ENCODE data around the gene UBE2M. TPM values are rescaled to one million over a fixed set of nuclear protein-coding genes. Genes with fewer than 3 reads are reported as not detected.

The UBE2M gene
- polyA plus RNA-seq, 1 donor from 2014 or later: 138 TPM

DNA sequence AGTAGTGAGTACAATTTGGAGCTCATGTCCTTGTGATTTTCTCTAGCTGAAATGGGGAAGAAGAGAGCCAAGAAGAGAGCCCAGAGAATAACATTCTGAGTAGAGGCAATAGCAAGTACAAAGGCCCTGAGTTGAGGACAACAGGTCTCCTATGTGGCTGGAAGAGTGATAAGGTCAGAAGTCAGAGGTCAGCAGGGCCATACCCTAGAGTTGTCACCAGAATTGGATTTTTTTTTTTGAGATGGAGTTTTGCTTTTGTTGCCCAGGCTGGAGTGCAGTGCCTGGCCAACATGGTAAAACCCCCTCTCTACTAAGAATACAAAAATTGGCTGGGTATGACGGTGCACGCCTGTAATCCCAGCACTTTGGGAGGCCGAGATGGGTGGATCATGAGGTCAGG lies 22.6 kb downstream of the UBE2M start:
- TF ChIP-seq TAF1 (IDR thresholded peaks at IDR 0.05; ENCODE audit: low read depth) (no peak), SMC3 (conservative IDR thresholded peaks at IDR 0.05; ENCODE audit: poor library complexity) (no peak), EP300 (conservative IDR thresholded peaks at IDR 0.05; ENCODE audit: poor library complexity, severe bottlenecking) (no peak), POLR2AphosphoS5 (IDR thresholded peaks at IDR 0.05) (no peak), RAD21 (conservative IDR thresholded peaks at IDR 0.05) (no peak), MXI1 (conservative IDR thresholded peaks at IDR 0.05; ENCODE audit: poor library complexity, severe bottlenecking) (no peak)
- TF ChIP-seq, protein P1, sequence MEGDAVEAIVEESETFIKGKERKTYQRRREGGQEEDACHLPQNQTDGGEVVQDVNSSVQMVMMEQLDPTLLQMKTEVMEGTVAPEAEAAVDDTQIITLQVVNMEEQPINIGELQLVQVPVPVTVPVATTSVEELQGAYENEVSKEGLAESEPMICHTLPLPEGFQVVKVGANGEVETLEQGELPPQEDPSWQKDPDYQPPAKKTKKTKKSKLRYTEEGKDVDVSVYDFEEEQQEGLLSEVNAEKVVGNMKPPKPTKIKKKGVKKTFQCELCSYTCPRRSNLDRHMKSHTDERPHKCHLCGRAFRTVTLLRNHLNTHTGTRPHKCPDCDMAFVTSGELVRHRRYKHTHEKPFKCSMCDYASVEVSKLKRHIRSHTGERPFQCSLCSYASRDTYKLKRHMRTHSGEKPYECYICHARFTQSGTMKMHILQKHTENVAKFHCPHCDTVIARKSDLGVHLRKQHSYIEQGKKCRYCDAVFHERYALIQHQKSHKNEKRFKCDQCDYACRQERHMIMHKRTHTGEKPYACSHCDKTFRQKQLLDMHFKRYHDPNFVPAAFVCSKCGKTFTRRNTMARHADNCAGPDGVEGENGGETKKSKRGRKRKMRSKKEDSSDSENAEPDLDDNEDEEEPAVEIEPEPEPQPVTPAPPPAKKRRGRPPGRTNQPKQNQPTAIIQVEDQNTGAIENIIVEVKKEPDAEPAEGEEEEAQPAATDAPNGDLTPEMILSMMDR (IDR thresholded peaks at IDR 0.05; ENCODE audit: poor library complexity, severe bottlenecking): no peak
- TF ChIP-seq, protein P2, sequence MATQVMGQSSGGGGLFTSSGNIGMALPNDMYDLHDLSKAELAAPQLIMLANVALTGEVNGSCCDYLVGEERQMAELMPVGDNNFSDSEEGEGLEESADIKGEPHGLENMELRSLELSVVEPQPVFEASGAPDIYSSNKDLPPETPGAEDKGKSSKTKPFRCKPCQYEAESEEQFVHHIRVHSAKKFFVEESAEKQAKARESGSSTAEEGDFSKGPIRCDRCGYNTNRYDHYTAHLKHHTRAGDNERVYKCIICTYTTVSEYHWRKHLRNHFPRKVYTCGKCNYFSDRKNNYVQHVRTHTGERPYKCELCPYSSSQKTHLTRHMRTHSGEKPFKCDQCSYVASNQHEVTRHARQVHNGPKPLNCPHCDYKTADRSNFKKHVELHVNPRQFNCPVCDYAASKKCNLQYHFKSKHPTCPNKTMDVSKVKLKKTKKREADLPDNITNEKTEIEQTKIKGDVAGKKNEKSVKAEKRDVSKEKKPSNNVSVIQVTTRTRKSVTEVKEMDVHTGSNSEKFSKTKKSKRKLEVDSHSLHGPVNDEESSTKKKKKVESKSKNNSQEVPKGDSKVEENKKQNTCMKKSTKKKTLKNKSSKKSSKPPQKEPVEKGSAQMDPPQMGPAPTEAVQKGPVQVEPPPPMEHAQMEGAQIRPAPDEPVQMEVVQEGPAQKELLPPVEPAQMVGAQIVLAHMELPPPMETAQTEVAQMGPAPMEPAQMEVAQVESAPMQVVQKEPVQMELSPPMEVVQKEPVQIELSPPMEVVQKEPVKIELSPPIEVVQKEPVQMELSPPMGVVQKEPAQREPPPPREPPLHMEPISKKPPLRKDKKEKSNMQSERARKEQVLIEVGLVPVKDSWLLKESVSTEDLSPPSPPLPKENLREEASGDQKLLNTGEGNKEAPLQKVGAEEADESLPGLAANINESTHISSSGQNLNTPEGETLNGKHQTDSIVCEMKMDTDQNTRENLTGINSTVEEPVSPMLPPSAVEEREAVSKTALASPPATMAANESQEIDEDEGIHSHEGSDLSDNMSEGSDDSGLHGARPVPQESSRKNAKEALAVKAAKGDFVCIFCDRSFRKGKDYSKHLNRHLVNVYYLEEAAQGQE (IDR thresholded peaks at IDR 0.05; ENCODE audit: borderline replicate concordance): no peak
- Histone ChIP-seq H3K4me3 (ENCODE audit: low read length) (no peak overlapping the region), H3K9ac (ENCODE audit: low read length) (no peak overlapping the region)

DNA sequence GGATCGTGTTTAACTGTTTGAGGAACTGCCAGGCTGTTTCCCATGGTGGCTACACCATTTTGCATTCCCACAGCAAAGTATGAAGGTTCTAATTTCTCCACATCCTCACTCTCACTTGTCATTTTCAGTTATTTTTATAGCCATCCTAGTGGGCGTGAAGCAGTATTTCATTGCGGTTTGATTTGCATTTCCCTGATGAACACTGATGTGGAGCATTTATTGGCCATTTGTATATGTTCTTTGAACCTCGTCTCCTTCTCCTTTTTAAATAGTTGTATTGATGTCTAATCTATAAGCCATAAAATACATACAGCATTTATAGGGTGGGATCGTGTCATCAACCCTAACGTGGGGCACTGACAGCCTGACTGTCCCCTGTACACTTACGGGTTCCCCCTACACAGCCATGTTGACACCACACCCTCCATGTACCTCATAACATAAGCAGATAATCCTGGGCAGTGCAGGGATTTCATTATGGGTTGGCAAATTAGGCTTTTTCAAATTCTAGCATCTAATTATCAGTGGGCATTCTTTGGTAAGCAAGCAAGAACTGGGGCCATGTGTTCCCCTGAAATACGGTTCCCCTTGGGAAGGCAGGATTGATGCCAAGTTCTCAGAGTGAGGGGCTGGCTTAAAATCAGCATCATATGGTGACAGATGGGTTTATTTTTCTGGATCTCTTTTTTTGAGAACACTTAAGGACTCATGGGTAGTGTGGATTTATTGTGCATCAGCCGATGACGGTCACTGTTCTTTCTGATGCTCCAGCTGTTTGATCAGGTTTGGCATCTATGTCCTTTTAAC lies 27.2 kb downstream of the UBE2M start:
- TF ChIP-seq, protein P2 (IDR thresholded peaks at IDR 0.05; ENCODE audit: borderline replicate concordance): no peak
- TF ChIP-seq TAF1 (IDR thresholded peaks at IDR 0.05; ENCODE audit: low read depth) (no peak), RAD21 (conservative IDR thresholded peaks at IDR 0.05) (no peak), EZH2 (IDR thresholded peaks at IDR 0.05; ENCODE audit: borderline replicate concordance, insufficient read depth, low read length, poor library complexity, severe bottlenecking) (no peak), EP300 (conservative IDR thresholded peaks at IDR 0.05; ENCODE audit: poor library complexity, severe bottlenecking) (no peak), SMC3 (conservative IDR thresholded peaks at IDR 0.05; ENCODE audit: poor library complexity) (no peak), POLR2AphosphoS5 (IDR thresholded peaks at IDR 0.05) (no peak), MXI1 (conservative IDR thresholded peaks at IDR 0.05; ENCODE audit: poor library complexity, severe bottlenecking) (no peak)
- TF ChIP-seq, protein P1 (IDR thresholded peaks at IDR 0.05; ENCODE audit: poor library complexity, severe bottlenecking): no peak
- H2AFZ ChIP-seq (ENCODE audit: low read depth, low read length): no peak overlapping the region
- H4K20me1 ChIP-seq (ENCODE audit: insufficient read depth): no peaks in the 10 kb centered on the region
- H3K79me2 ChIP-seq (replicated peaks; ENCODE audit: insufficient read depth, low read length): no peaks in the 10 kb centered on the region
- H3K27me3 ChIP-seq (ENCODE audit: insufficient read depth, low read depth, low read length): no peaks in the 10 kb centered on the region
- H3K9me3 ChIP-seq (ENCODE audit: low read length): no peaks in the 10 kb centered on the region
- no peaks in the 10 kb centered on the region for H3K9me2 ChIP-seq (ENCODE audit: insufficient read depth, low read length)
- H3F3A ChIP-seq (ENCODE audit: insufficient read depth, low read length, poor library complexity, severe bottlenecking): no peaks in the 10 kb centered on the region
- no peak overlapping the region for H3K27ac ChIP-seq (ENCODE audit: low read length)
- H3K9ac ChIP-seq (ENCODE audit: low read length): no peak overlapping the region
- no peaks in the 10 kb centered on the region for H3K36me3 ChIP-seq (ENCODE audit: insufficient read depth, low read length)
- no peak overlapping the region for H3K4me2 ChIP-seq (ENCODE audit: low read length)
- no peak overlapping the region for H3K4me3 ChIP-seq (ENCODE audit: low read length)

More for the DNA sequence above, 22.6 kb downstream of the UBE2M start:
- no peak overlapping the region for H2AFZ ChIP-seq (ENCODE audit: low read depth, low read length)
- no peaks in the 10 kb centered on the region for H3K79me2 ChIP-seq (replicated peaks; ENCODE audit: insufficient read depth, low read length)
- H3K9me3 ChIP-seq (ENCODE audit: low read length): no peaks in the 10 kb centered on the region
- H3K4me2 ChIP-seq (ENCODE audit: low read length): no peak overlapping the region
- no peak overlapping the region for H3K27ac ChIP-seq (ENCODE audit: low read length)
- H3K27me3 ChIP-seq (ENCODE audit: insufficient read depth, low read depth, low read length): peaks cover 19% of the 10 kb centered on the region
- no peaks in the 10 kb centered on the region for H3K9me2 ChIP-seq (ENCODE audit: insufficient read depth, low read length)
- no peaks in the 10 kb centered on the region for H3K36me3 ChIP-seq (ENCODE audit: insufficient read depth, low read length)
- H3F3A ChIP-seq (ENCODE audit: insufficient read depth, low read length, poor library complexity, severe bottlenecking): no peaks in the 10 kb centered on the region
- H4K20me1 ChIP-seq (ENCODE audit: insufficient read depth): no peaks in the 10 kb centered on the region

Measured in neural cell (in vitro differentiated cells).